GM23248 (cell line): ENCODE results near the gene TSPAN9.

Experiments
- EZH2 ChIP-seq: fragments of 200-600 bp; sonication (generic); IDR thresholded peaks from 2 replicates; pipeline ENCODE4 v1.6.1; 2018; ENCODE audit warnings: antibody characterized with exemption, mild to moderate bottlenecking; ENCODE audit not compliant: insufficient read depth, poor library complexity, severe bottlenecking
- EZH2phosphoT487 ChIP-seq: fragments of 200-600 bp; sonication (generic); IDR thresholded peaks from 2 replicates; pipeline ENCODE4 v1.6.1; 2018; ENCODE audit warnings: antibody characterized with exemption, moderate library complexity, mild to moderate bottlenecking, low read depth; ENCODE audit not compliant: insufficient read depth

GRCh38 chr12:3122841-3123678 is 45.9 kb downstream of the TSPAN9 start:
- no peak for TF ChIP-seq EZH2
- TF ChIP-seq EZH2phosphoT487: no peak
